ENCODE results near the gene AVL9. TPM values are rescaled to one million over a fixed set of nuclear protein-coding genes. Genes with fewer than 3 reads are reported as not detected.
A peak's percentile ranks its signal among the peaks of the same experiment; 100 is the strongest.

The AVL9 gene
- total and polyA plus RNA-seq, 9 of the 15 experiments (the other 6 are each of a cell fraction or from before 2014, with no cell fraction given): 6.4 to 66.2 (median 30.1) TPM

DNA sequence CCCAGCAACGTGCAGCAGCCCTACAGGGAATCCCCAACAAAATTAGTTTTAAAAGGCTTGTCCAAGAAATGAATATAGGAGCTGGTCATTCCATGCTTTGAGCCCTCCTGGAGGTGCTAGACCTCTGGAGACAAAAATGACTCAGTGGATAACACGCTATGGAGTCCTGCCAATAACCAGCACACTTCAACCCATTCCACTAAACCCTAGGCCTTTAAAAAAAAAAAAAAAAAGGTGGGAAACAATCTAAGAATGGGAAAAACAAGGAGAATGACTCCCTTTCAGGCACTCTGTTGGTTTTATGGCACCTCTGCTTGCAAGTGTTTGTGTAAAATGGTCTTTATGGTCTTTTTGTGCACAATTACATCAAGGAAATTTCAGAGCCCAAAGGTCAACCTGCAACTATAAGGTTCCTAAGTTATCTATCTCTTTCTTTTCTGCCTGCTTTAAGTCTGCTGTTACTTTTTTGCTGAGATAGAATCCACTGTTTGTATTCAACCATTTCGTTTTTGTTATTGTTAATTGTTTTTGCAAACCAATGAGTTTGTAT is 21.3 kb downstream of the AVL9 start:
- Histone ChIP-seq H3K36me3 (ENCODE audit: control insufficient read depth, insufficient read depth, low read length) (peaks cover 16% of the 10 kb centered on the region; the same call in 2 of the 3 replicates), H3K9me1 (ENCODE audit: control insufficient read depth, insufficient read depth, low read length) (no peaks in the 10 kb centered on the region), H3K4me3 (no peak overlapping the region), H3K79me2 (ENCODE audit: control insufficient read depth, insufficient read depth, low read length) (peaks cover 82% of the 10 kb centered on the region), H3K4me2 (ENCODE audit: insufficient read depth, low read length) (no peak overlapping the region), H3K27me3 (ENCODE audit: control insufficient read depth in 2 of 2, insufficient read depth in 2 of 2, low read length in 2 of 2) (no peaks in the 10 kb centered on the region), H3K4me1 (replicated peaks in 1 of 2; ENCODE audit: control insufficient read depth in 2 of 2, insufficient read depth in 2 of 2, low read length in 2 of 2) (peaks cover under 1 to 24% of the 10 kb centered on the region in 2 experiments; a peak in 3 of 5 replicates), H4K20me1 (replicated peaks; ENCODE audit: control insufficient read depth, insufficient read depth, low read length) (no peaks in the 10 kb centered on the region), H3K9me3 (replicated peaks; ENCODE audit: control insufficient read depth, insufficient read depth, low read depth, low read length) (peaks cover 15% of the 10 kb centered on the region), H2AFZ (ENCODE audit: low read depth, low read length) (no peak overlapping the region), H3K9ac (ENCODE audit: insufficient read depth in 1 of 2, low read depth in 2 of 2, low read length in 2 of 2) (peak overlapping the region in 1 of 2 experiments; percentile 11; a peak in 1 of 4 replicates), H3K27ac (ENCODE audit: extremely low read depth, low read depth, low read length) (peak overlapping the region; percentile 28; the same call in 1 of the 3 replicates)
- ChIA-PET CTCF (ENCODE audit: low intra/inter-chr PET ratio) (no interaction called here), POLR2A (interaction anchor here (0.9 kb wide), 1 partner anchor 13 kb away, joined by 4 read pairs; no protein-coding TSS in a partner anchor)
- intact Hi-C loops (cut with micrococcal nuclease) (no loop called here), in situ Hi-C loops (cut with MboI) (no loop called here)
- DNase-seq (ENCODE audit: extremely low read depth in 1 of 4, low spot score in 3 of 4) (no peak), FAIRE-seq (no peak), ATAC-seq (peak; percentile 55)
- no TSS peak for BruUV-seq (replicated peaks)
- WGBS (ENCODE audit: insufficient coverage, low coverage, missing lambda C conversion rate): 26% methylated on average over 3 of the region's 3 CpGs
- no peak for TF ChIP-seq FOXA1 (IDR thresholded peaks at IDR 0.05; ENCODE audit: borderline replicate concordance)
- TF ChIP-seq, protein P1, sequence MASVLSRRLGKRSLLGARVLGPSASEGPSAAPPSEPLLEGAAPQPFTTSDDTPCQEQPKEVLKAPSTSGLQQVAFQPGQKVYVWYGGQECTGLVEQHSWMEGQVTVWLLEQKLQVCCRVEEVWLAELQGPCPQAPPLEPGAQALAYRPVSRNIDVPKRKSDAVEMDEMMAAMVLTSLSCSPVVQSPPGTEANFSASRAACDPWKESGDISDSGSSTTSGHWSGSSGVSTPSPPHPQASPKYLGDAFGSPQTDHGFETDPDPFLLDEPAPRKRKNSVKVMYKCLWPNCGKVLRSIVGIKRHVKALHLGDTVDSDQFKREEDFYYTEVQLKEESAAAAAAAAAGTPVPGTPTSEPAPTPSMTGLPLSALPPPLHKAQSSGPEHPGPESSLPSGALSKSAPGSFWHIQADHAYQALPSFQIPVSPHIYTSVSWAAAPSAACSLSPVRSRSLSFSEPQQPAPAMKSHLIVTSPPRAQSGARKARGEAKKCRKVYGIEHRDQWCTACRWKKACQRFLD (CRISPR knock-in tag; IDR thresholded peaks at IDR 0.05): no peak
- TF ChIP-seq POU5F1 (IDR thresholded peaks at IDR 0.05; ENCODE audit: borderline replicate concordance, low read depth, low read length, partially characterized antibody): no peak
- TF ChIP-seq CUX1 (CRISPR knock-in tag; IDR thresholded peaks at IDR 0.05): no peak
- no peak for TF ChIP-seq ZNF764 (CRISPR knock-in tag; IDR thresholded peaks at IDR 0.05; ENCODE audit: low read depth)
- TF ChIP-seq LEF1 (IDR thresholded peaks at IDR 0.05): no peak
- TF ChIP-seq SIN3A (IDR thresholded peaks at IDR 0.05; ENCODE audit: borderline replicate concordance in 2 of 2, control insufficient read depth in 1 of 2, low read depth in 2 of 2, low read length in 2 of 2): no peak
- no peak for TF ChIP-seq ZFX (CRISPR knock-in tag; IDR thresholded peaks at IDR 0.05)
- no peak for TF ChIP-seq ZNF146 (CRISPR knock-in tag; IDR thresholded peaks at IDR 0.05; ENCODE audit: unreplicated experiment)
- TF ChIP-seq STAT5B (CRISPR knock-in tag; IDR thresholded peaks at IDR 0.05): no peak
- no peak for TF ChIP-seq KHSRP (IDR thresholded peaks at IDR 0.05)
- no peak for TF ChIP-seq SP1 (CRISPR knock-in tag; IDR thresholded peaks at IDR 0.05)
- no peak for TF ChIP-seq NCOA1 (IDR thresholded peaks at IDR 0.05; ENCODE audit: low read depth)
- TF ChIP-seq, protein P2, sequence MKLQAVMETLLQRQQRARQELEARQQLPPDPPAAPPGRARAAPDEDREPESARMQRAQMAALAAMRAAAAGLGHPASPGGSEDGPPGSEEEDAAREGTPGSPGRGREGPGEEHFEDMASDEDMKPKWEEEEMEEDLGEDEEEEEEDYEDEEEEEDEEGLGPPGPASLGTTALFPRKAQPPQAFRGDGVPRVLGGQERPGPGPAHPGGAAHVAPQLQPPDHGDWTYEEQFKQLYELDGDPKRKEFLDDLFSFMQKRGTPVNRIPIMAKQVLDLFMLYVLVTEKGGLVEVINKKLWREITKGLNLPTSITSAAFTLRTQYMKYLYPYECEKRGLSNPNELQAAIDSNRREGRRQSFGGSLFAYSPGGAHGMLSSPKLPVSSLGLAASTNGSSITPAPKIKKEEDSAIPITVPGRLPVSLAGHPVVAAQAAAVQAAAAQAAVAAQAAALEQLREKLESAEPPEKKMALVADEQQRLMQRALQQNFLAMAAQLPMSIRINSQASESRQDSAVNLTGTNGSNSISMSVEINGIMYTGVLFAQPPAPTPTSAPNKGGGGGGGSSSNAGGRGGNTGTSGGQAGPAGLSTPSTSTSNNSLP (IDR thresholded peaks at IDR 0.05; ENCODE audit: borderline replicate concordance, low read depth, low read length): no peak
- no peak for TF ChIP-seq PYGO2 (tag; IDR thresholded peaks at IDR 0.05)

All from K562 (cell line).